ENCODE results near the gene D2HGDH. TPM values are rescaled to one million over a fixed set of nuclear protein-coding genes. Genes with fewer than 3 reads are reported as not detected.
"Not testable (repeated sequence)": the region's sequence is repeated elsewhere in the genome, so short reads cannot be mapped to it uniquely, and the experiment has no call there.

The D2HGDH gene
- total and polyA plus RNA-seq, 9 donors, result 9.1 to 30.0 (median 19.7) TPM

DNA sequence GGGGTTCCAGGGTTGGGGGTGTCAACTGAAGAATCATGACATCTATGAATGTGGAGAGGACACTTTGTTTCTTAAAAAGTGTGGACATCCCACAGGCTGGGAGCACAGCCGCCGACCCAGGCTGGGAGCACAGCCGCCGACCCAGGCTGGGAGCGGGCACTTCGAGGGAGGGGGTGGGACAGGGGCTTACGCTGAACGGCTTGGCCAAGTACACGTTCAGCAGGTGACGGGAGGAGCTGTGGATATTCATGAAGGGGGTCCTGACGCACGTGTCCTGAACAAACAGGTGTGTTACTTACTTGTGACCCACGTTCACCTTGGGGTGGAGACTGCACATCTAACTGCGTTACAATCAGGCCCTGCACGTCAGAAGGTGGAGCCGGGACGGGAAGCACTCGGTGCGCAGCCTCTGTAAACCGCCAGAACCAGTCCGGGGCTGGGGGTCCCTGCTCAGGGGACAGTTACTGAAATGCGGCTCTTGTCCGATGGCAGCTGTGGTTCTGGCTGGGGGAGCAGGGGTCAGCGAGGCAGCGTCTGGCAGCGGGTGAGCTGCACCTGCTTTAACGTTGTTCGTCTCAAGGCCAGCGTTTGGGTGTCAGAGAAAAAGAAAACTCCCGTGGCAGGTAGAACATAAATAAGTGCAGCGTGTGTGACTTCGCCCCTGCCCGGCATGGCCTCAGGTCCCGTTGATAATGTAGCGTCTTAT, 65.9 kb downstream of the D2HGDH start:
- H3K27ac ChIP-seq (ENCODE audit: low read length); H3K4me3 ChIP-seq (ENCODE audit: low read length); H3K9me3 ChIP-seq (replicated peaks; ENCODE audit: control insufficient read depth, low read depth, low read length); H3K36me3 ChIP-seq (ENCODE audit: control insufficient read depth, insufficient read depth, low read length); DNase-seq: not testable (repeated sequence)
- Histone ChIP-seq H3K4me1 (ENCODE audit: control insufficient read depth, insufficient read depth, low read length) (peaks cover 26% of the 10 kb centered on the region), H3K27me3 (ENCODE audit: control insufficient read depth, insufficient read depth, low read length) (peaks cover 29% of the 10 kb centered on the region)
- 55% methylated on average over 34 of the region's 35 CpGs for WGBS (ENCODE audit: insufficient coverage)

GRCh38 chr2:241801611-241802420, 67.4 kb downstream of the D2HGDH start:
- Histone ChIP-seq H3K27me3 (ENCODE audit: control insufficient read depth, insufficient read depth, low read length) (peaks cover 26% of the 10 kb centered on the region), H3K4me3 (ENCODE audit: low read length) (no peak overlapping the region), H3K9me3 (replicated peaks; ENCODE audit: control insufficient read depth, low read depth, low read length) (no peaks in the 10 kb centered on the region), H3K4me1 (ENCODE audit: control insufficient read depth, insufficient read depth, low read length) (peaks cover 26% of the 10 kb centered on the region), H3K36me3 (ENCODE audit: control insufficient read depth, insufficient read depth, low read length) (no peaks in the 10 kb centered on the region), H3K27ac (ENCODE audit: low read length) (no peak overlapping the region)
- 65% methylated on average over 37 of the region's 44 CpGs for WGBS (ENCODE audit: insufficient coverage)
- DNase-seq, result no peak

- Histone ChIP-seq H3K27me3 (ENCODE audit: control insufficient read depth, insufficient read depth, low read length) (peaks cover 26% of the 10 kb centered on the region), H3K4me1 (ENCODE audit: control insufficient read depth, insufficient read depth, low read length) (peaks cover 24% of the 10 kb centered on the region), H3K27ac (ENCODE audit: low read length) (no peak overlapping the region), H3K36me3 (ENCODE audit: control insufficient read depth, insufficient read depth, low read length) (no peaks in the 10 kb centered on the region), H3K9me3 (replicated peaks; ENCODE audit: control insufficient read depth, low read depth, low read length) (no peaks in the 10 kb centered on the region), H3K4me3 (ENCODE audit: low read length) (peak overlapping the region; percentile 37)
- 43% methylated on average over 28 of the region's 32 CpGs for WGBS (ENCODE audit: insufficient coverage)
- no peak for DNase-seq
These were observed 68.2 kb downstream of the D2HGDH start for GRCh38 chr2:241802421-241803318.

DNA sequence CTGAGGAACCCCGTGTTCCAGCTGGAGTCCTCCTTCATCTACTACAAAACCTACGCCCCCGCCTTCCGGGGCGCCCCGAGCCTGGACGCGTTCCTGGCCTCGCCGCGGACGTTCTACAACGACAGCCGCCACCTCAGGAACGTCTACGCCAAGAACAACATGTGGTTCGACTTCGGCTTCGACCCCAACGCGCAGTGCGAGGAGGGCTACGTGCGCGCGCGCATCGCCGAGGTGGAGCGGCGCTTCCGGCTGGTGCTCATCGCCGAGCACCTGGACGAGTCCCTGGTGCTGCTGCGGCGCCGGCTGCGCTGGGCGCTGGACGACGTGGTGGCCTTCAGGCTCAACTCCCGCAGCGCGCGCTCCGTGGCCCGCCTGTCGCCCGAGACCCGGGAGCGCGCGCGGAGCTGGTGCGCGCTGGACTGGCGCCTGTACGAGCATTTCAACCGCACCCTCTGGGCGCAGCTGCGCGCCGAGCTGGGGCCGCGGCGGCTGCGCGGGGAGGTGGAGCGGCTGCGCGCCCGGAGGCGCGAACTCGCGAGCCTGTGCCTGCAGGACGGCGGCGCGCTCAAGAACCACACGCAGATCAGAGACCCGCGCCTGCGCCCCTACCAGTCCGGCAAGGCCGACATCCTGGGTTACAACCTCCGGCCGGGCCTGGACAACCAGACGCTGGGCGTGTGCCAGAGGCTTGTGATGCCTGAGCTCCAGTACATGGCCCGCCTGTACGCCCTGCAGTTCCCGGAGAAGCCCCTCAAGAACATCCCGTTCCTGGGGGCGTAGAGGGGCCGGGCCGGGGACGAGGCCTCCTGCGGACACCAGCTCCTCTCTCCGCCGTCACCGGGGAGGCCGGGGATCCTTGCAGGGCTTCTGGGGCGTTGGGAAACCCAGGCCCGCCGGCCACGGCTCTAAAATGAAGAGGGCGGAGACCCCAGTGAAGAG, 69.2 kb downstream of the D2HGDH start:
- peak; percentile 84 for DNase-seq
- H3K27me3 ChIP-seq (ENCODE audit: control insufficient read depth, insufficient read depth, low read length), result peaks cover 26% of the 10 kb centered on the region
- peaks cover 24% of the 10 kb centered on the region for H3K4me1 ChIP-seq (ENCODE audit: control insufficient read depth, insufficient read depth, low read length)
- no peaks in the 10 kb centered on the region for H3K36me3 ChIP-seq (ENCODE audit: control insufficient read depth, insufficient read depth, low read length)
- no peak overlapping the region for H3K27ac ChIP-seq (ENCODE audit: low read length)
- H3K4me3 ChIP-seq (ENCODE audit: low read length), result peak overlapping the region; percentile 48
- under 1% methylated on average over 109 of the region's 109 CpGs for WGBS (ENCODE audit: insufficient coverage)
- H3K9me3 ChIP-seq (replicated peaks; ENCODE audit: control insufficient read depth, low read depth, low read length), result no peaks in the 10 kb centered on the region

GRCh38 chr2:241804326-241805229, 70.1 kb downstream of the D2HGDH start:
- WGBS (ENCODE audit: insufficient coverage), result 11% methylated on average over 25 of the region's 35 CpGs
- no peaks in the 10 kb centered on the region for H3K36me3 ChIP-seq (ENCODE audit: control insufficient read depth, insufficient read depth, low read length)
- no peaks in the 10 kb centered on the region for H3K9me3 ChIP-seq (replicated peaks; ENCODE audit: control insufficient read depth, low read depth, low read length)
- no peak for DNase-seq
- H3K4me1 ChIP-seq (ENCODE audit: control insufficient read depth, insufficient read depth, low read length), result peaks cover 32% of the 10 kb centered on the region
- H3K27ac ChIP-seq (ENCODE audit: low read length), result no peak overlapping the region
- H3K27me3 ChIP-seq (ENCODE audit: control insufficient read depth, insufficient read depth, low read length), result peaks cover 26% of the 10 kb centered on the region
- H3K4me3 ChIP-seq (ENCODE audit: low read length), result peak overlapping the region; percentile 48

DNA sequence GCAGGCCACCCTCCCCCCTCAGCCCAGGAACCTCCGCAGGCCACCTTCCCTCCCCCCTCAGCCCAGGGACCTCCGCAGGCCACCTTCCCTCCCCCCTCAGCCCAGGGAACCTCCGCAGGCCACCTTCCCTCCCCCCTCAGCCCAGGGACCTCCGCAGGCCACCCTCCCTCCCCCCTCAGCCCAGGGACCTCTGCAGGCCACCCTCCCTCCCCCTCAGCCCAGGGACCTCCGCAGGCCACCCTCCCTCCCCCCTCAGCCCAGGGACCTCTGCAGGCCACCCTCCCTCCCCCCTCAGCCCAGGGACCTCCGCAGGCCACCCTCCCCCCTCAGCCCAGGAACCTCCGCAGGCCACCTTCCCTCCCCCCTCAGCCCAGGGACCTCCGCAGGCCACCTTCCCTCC, 71.8 kb downstream of the D2HGDH start:
- DNase-seq; H3K27ac ChIP-seq (ENCODE audit: low read length); H3K4me3 ChIP-seq (ENCODE audit: low read length); H3K36me3 ChIP-seq (ENCODE audit: control insufficient read depth, insufficient read depth, low read length); H3K9me3 ChIP-seq (replicated peaks; ENCODE audit: control insufficient read depth, low read depth, low read length): not testable (repeated sequence)
- WGBS (ENCODE audit: insufficient coverage), result no CpG with 5 or more reads among the region's 8 CpGs
- peaks cover 45% of the 10 kb centered on the region for H3K4me1 ChIP-seq (ENCODE audit: control insufficient read depth, insufficient read depth, low read length)
- peaks cover 26% of the 10 kb centered on the region for H3K27me3 ChIP-seq (ENCODE audit: control insufficient read depth, insufficient read depth, low read length)

DNA sequence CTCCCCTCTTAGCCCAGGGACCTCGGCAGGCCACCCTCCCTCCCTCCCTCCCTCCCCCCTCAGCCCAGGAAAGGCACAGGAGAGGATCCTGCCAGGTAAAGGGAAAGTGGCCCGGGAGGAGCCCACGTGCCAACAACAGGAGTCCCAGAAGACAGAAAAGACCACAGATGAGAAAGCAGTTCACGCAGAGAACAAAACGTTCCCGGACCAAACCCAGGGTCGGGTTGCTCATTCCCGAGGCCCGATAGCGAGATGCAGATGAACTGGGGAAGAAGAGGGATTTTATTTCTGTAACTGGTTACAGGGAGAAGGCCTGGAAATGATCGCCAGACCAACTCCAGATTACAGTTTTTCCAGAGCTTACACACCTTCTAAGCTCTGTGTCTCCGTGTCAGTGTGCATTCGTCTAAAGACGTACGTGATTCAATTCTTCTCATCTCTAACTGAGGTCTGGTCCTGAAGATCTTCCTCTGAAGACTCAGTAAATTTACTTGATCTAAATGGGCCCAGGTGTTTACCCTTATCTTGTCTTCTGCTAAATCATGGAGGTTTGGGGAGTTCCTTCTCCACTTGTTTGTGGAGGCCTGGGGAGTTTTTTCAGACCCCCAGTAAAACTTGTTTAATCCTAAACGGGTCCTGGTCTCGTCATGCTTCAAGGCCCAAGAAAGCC, 73.8 kb downstream of the D2HGDH start:
- WGBS (ENCODE audit: insufficient coverage), result 40% methylated on average over 10 of the region's 17 CpGs
- no peaks in the 10 kb centered on the region for H3K36me3 ChIP-seq (ENCODE audit: control insufficient read depth, insufficient read depth, low read length)
- H3K4me3 ChIP-seq (ENCODE audit: low read length), result no peak overlapping the region
- H3K27me3 ChIP-seq (ENCODE audit: control insufficient read depth, insufficient read depth, low read length), result peaks cover 14% of the 10 kb centered on the region
- no peaks in the 10 kb centered on the region for H3K9me3 ChIP-seq (replicated peaks; ENCODE audit: control insufficient read depth, low read depth, low read length)
- peak overlapping the region; percentile 47 for H3K27ac ChIP-seq (ENCODE audit: low read length)
- no peak for DNase-seq
- peaks cover 63% of the 10 kb centered on the region for H3K4me1 ChIP-seq (ENCODE audit: control insufficient read depth, insufficient read depth, low read length)

GRCh38 chr2:241808721-241809382, 74.4 kb downstream of the D2HGDH start, which contains the start of gene NEU4:
NEU4 (plus strand) TSS chr2:241809193; CDS start chr2:241814485, 5,292 bp downstream.
- no peaks in the 10 kb centered on the region for H3K9me3 ChIP-seq (replicated peaks; ENCODE audit: control insufficient read depth, low read depth, low read length)
- 66% methylated on average over 31 of the region's 31 CpGs for WGBS (ENCODE audit: insufficient coverage)
- peaks cover 64% of the 10 kb centered on the region for H3K4me1 ChIP-seq (ENCODE audit: control insufficient read depth, insufficient read depth, low read length)
- peaks cover 11% of the 10 kb centered on the region for H3K27me3 ChIP-seq (ENCODE audit: control insufficient read depth, insufficient read depth, low read length)
- DNase-seq, result peak; percentile 49
- peak within 1 kb of the TSS; percentile 71 for H3K27ac ChIP-seq (ENCODE audit: low read length)
- H3K4me3 ChIP-seq (ENCODE audit: low read length), result no peak within 1 kb of the TSS
- H3K36me3 ChIP-seq (ENCODE audit: control insufficient read depth, insufficient read depth, low read length), result no peaks in the 10 kb centered on the region
